A673 (cell line): ENCODE data around the gene CNIH1. TPM values are rescaled to one million over a fixed set of nuclear protein-coding genes. Genes with fewer than 3 reads are reported as not detected.
"Not testable (repeated sequence)": the region's sequence is repeated elsewhere in the genome, so short reads cannot be mapped to it uniquely, and the experiment has no call there.

Experiments
- BruUV-seq: library from RNA; stranded (reverse); fragments of 400-500 nt; replicated peaks from 2 replicates; lab custom pipeline; 2021; lab: Mats Ljungman, UMichigan
- CTCF ChIA-PET: fragments of 300-600 bp; sonication (Branson Sonifier 250); formaldehyde crosslinking; loops from one replicate; lab custom pipeline; 2022; ENCODE audit warnings: antibody characterized with exemption; lab: Charles Lee
- POLR2A ChIA-PET: fragments of 300-600 bp; sonication (Branson Sonifier 250); formaldehyde crosslinking; loops from one replicate; lab custom pipeline; 2022; ENCODE audit warnings: antibody characterized with exemption; ENCODE audit not compliant: low non-redundant PET; lab: Charles Lee
- DNase-seq: peaks from one replicate; pipeline ENCODE4 v3.0.0-alpha.2; 2015; ENCODE audit warnings: low spot score
- H3K27ac ChIP-seq: fragments of 200-600 bp; sonication (generic); 2 replicates; pipeline ENCODE4 v1.5.1; 2016; ENCODE audit warnings: mixed run types, low read depth, mild to moderate bottlenecking, mixed read lengths, antibody characterized with exemption, low read length; ENCODE audit not compliant: poor library complexity, severe bottlenecking
- H3K27me3 ChIP-seq: fragments of 200-600 bp; sonication (generic); replicated peaks from 2 replicates; pipeline ENCODE4 v1.6.1; 2017; ENCODE audit warnings: mixed run types, low read depth, mild to moderate bottlenecking, mixed read lengths, antibody characterized with exemption, low read length; ENCODE audit not compliant: insufficient read depth, poor library complexity
- H3K36me3 ChIP-seq: fragments of 200-600 bp; sonication (generic); 2 replicates; pipeline ENCODE4 v1.6.1; 2016; ENCODE audit warnings: mixed run types, mild to moderate bottlenecking, mixed read lengths, antibody characterized with exemption, low read length; ENCODE audit not compliant: insufficient read depth, poor library complexity, severe bottlenecking
- H3K4me1 ChIP-seq: fragments of 200-600 bp; sonication (generic); 2 replicates; pipeline ENCODE4 v1.6.1; 2017; ENCODE audit warnings: mixed run types, mild to moderate bottlenecking, mixed read lengths, antibody characterized with exemption, low read length; ENCODE audit not compliant: insufficient read depth, poor library complexity, severe bottlenecking
- H3K4me3 ChIP-seq: fragments of 200-600 bp; sonication (generic); 2 replicates; pipeline ENCODE4 v1.5.1; 2016; ENCODE audit warnings: low read depth, mixed run types, mild to moderate bottlenecking, mixed read lengths, low read length; ENCODE audit not compliant: poor library complexity, severe bottlenecking
- H3K9me3 ChIP-seq: fragments of 200-600 bp; sonication (generic); 2 replicates; pipeline ENCODE4 v1.6.1; 2016; ENCODE audit warnings: mixed run types, low read depth, mild to moderate bottlenecking, mixed read lengths, antibody characterized with exemption, low read length; ENCODE audit not compliant: poor library complexity, severe bottlenecking
- EZH2 ChIP-seq: fragments of 200-600 bp; sonication (generic); IDR thresholded peaks from 2 replicates; pipeline ENCODE4 v1.6.1; 2017; ENCODE audit warnings: borderline replicate concordance, low read depth, mild to moderate bottlenecking, mixed read lengths, antibody characterized with exemption, low read length; ENCODE audit not compliant: poor library complexity, severe bottlenecking
- intact Hi-C: fragments of 100-400 bp; cut with micrococcal nuclease; formaldehyde crosslinking; loops from one replicate; pipeline ENCODE4 v1.10.0; 2022; ENCODE audit not compliant: unreplicated experiment
- total RNA-seq: library from RNA; stranded (reverse); gene quantifications from 2 replicates; pipeline ENCODE4 v1.2.3, GENCODE V29; 2021
- TF ChIP-seq, protein P1 (sequence below): fragments of 300-800, 200-600 bp; sonication (generic); conservative IDR thresholded peaks from 2 replicates; pipeline ENCODE4 v1.5.1; 2017; ENCODE audit warnings: low read depth, mild to moderate bottlenecking, antibody characterized with exemption, low read length, moderate library complexity, mixed read lengths

CNIH1 gene
- total RNA-seq, 1 experiment from 2014 or later, result 170 TPM

DNA sequence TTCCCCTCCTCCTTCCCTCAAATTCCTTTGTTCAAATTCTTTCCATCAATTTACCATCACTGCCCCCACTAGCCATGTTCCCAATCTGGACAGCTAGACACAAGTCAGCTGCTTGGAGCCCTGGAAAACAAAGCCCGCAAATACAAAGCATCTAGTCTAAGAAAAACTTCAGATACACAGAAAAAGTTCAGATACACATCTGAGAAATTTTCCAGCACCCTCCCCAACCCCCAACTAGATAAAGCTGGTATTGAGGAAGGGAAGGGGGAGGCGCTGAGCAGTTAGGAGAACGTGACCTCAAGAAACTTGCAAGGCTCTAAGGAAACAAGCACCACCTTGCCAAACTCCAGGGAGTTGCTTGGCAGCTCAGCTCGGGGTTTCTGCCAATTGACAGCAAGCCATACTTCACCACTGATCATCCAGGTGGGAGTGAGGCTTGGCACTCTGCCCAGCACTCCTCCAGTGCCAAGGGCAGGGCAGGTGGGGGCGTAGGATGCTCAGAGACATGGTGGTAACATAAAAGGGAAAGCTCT, 5.1 kb upstream of the CNIH1 start:
- intact Hi-C loops, result no loop called here
- DNase-seq, result no peak
- Histone ChIP-seq H3K9me3 (no peaks in the 10 kb centered on the region), H3K4me1 (peaks cover 9% of the 10 kb centered on the region), H3K4me3 (no peak overlapping the region), H3K27ac (no peak overlapping the region), H3K27me3 (no peaks in the 10 kb centered on the region), H3K36me3 (no peaks in the 10 kb centered on the region)
- BruUV-seq, result no TSS peak
- ChIA-PET POLR2A (interaction anchor here (0.5 to 0.6 kb wide), 2 partner anchors 21 to 272 kb away, joined by 3 to 4 read pairs; no protein-coding TSS in a partner anchor), CTCF (no interaction called here)
- TF ChIP-seq, protein P1, sequence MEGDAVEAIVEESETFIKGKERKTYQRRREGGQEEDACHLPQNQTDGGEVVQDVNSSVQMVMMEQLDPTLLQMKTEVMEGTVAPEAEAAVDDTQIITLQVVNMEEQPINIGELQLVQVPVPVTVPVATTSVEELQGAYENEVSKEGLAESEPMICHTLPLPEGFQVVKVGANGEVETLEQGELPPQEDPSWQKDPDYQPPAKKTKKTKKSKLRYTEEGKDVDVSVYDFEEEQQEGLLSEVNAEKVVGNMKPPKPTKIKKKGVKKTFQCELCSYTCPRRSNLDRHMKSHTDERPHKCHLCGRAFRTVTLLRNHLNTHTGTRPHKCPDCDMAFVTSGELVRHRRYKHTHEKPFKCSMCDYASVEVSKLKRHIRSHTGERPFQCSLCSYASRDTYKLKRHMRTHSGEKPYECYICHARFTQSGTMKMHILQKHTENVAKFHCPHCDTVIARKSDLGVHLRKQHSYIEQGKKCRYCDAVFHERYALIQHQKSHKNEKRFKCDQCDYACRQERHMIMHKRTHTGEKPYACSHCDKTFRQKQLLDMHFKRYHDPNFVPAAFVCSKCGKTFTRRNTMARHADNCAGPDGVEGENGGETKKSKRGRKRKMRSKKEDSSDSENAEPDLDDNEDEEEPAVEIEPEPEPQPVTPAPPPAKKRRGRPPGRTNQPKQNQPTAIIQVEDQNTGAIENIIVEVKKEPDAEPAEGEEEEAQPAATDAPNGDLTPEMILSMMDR, result no peak
- TF ChIP-seq EZH2, result no peak

DNA sequence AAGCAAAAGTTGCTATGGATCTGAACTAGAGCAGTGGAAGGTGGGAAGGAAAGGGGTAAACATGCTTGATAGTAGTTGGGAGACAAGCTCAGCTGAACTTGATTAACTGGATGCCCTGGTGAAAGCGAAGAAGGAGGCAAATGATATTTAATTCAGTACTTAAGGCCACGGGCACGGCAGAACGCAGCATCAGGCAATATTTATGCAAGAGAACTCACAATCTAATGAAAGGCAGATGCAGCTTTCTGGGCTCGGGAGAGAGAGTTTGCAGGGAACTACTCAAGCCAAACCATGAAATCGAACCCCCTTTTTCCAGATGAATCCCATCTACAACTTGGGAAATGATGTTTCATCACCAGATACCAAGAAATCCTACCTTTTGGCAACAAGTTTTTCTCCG, 3.5 kb upstream of the CNIH1 start:
- no peaks in the 10 kb centered on the region for H3K27me3 ChIP-seq
- DNase-seq, result no peak
- peaks cover 9% of the 10 kb centered on the region for H3K4me1 ChIP-seq
- CTCF ChIA-PET, result no interaction called here
- no peaks in the 10 kb centered on the region for H3K36me3 ChIP-seq
- intact Hi-C loops, result no loop called here
- no peaks in the 10 kb centered on the region for H3K9me3 ChIP-seq
- BruUV-seq, result no TSS peak
- H3K4me3 ChIP-seq, result no peak overlapping the region
- H3K27ac ChIP-seq, result no peak overlapping the region
- TF ChIP-seq EZH2, result no peak
- TF ChIP-seq, protein P1, result no peak
- POLR2A ChIA-PET, result interaction anchor here (0.6 kb wide), 1 partner anchor 733 kb away, joined by 3 read pairs; no protein-coding TSS in a partner anchor

GRCh38 chr14:54443981-54444380, 2.8 kb upstream of the CNIH1 start:
- Histone ChIP-seq H3K27ac (no peak overlapping the region), H3K4me3 (no peak overlapping the region), H3K4me1 (peaks cover 13% of the 10 kb centered on the region), H3K36me3 (no peaks in the 10 kb centered on the region), H3K9me3 (no peaks in the 10 kb centered on the region), H3K27me3 (no peaks in the 10 kb centered on the region)
- TF ChIP-seq, protein P1, result no peak
- no peak for TF ChIP-seq EZH2
- POLR2A ChIA-PET, result interaction anchor here (0.6 kb wide), 1 partner anchor 732 kb away, joined by 3 read pairs; no protein-coding TSS in a partner anchor
- no peak for DNase-seq
- CTCF ChIA-PET, result no interaction called here
- intact Hi-C loops, result no loop called here
- BruUV-seq, result no TSS peak

DNA sequence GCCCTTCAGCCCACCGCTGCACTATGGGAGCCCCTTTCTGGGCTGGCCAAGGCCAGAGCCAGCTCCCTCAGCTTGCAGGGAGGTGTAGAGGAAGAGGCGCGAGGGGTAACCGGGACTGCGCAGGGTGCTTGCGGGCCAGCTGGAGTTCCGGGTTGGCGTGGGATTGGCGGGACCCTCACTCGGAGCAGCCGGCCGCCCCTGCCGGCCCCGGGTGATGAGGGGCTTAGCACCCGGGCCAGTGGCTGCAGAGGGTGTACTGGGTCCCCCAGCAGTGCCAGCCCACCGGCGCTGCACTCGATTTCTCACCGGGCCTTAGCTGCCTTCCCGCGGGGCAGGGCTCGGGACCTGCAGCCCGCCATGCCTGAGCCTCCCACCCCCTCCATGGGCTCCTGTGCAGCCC, 1.8 kb upstream of the CNIH1 start:
- intact Hi-C loops, CTCF ChIA-PET, BruUV-seq: not testable (repeated sequence)

More for the DNA sequence above, 1.8 kb upstream of the CNIH1 start:
- H3K27ac ChIP-seq, H3K9me3 ChIP-seq, H3K36me3 ChIP-seq, H3K4me3 ChIP-seq, DNase-seq, H3K27me3 ChIP-seq, POLR2A ChIA-PET: not testable (repeated sequence)
- peaks cover 22% of the 10 kb centered on the region for H3K4me1 ChIP-seq
